Trophoblast cell (in vitro differentiated cells and primary cell): ENCODE measurements around the gene KCTD14.

Experiments used
- DNase-seq, 2 donors: peaks; one replicate each; pipeline ENCODE4 v3.0.0-alpha.2; 2016
- H2AFZ ChIP-seq: 2 replicates; pipeline ENCODE4 v1.6.1; 2013; ENCODE audit warnings: low read length, moderate library complexity, mild to moderate bottlenecking; ENCODE audit not compliant: insufficient read depth, poor library complexity
- H2AK5ac ChIP-seq: 2 replicates; pipeline ENCODE4 v1.6.1; 2013; ENCODE audit warnings: mild to moderate bottlenecking, low read length
- H2BK120ac ChIP-seq: 2 replicates; pipeline ENCODE4 v1.6.1; 2013; ENCODE audit warnings: low read length, mild to moderate bottlenecking, moderate library complexity; ENCODE audit not compliant: insufficient read depth, poor library complexity
- H2BK12ac ChIP-seq: 2 replicates; pipeline ENCODE4 v1.6.1; 2013; ENCODE audit warnings: mild to moderate bottlenecking, low read length, moderate library complexity
- H2BK5ac ChIP-seq: 2 replicates; pipeline ENCODE4 v1.6.1; 2013; ENCODE audit warnings: low read length, low read depth, moderate library complexity, mild to moderate bottlenecking; ENCODE audit not compliant: poor library complexity
- H3K14ac ChIP-seq: 2 replicates; pipeline ENCODE4 v1.6.1; 2013; ENCODE audit warnings: mild to moderate bottlenecking, low read length
- H3K18ac ChIP-seq: 2 replicates; pipeline ENCODE4 v1.6.1; 2013; ENCODE audit warnings: mild to moderate bottlenecking, low read length
- H3K23ac ChIP-seq: 2 replicates; pipeline ENCODE4 v1.6.1; 2013; ENCODE audit warnings: low read length
- H3K27ac ChIP-seq: 2 replicates; pipeline ENCODE4 v1.5.1; 2013; ENCODE audit warnings: low read depth, mild to moderate bottlenecking, inconsistent platforms, low read length, moderate library complexity
- H3K27me3 ChIP-seq: 2 replicates; pipeline ENCODE4 v1.6.1; 2013; ENCODE audit warnings: inconsistent platforms, mild to moderate bottlenecking, low read length, moderate library complexity; ENCODE audit not compliant: insufficient read depth
- H3K36me3 ChIP-seq, 2 experiments: 1 replicate in 1 of 2; 2 replicates in 1 of 2; pipeline ENCODE4 v1.6.1; 2013; ENCODE audit warnings: low read length in 2 of 2, mild to moderate bottlenecking in 2 of 2, moderate library complexity in 1 of 2; ENCODE audit not compliant: insufficient read depth in 2 of 2, control insufficient read depth in 1 of 2
- H3K4ac ChIP-seq: 2 replicates; pipeline ENCODE4 v1.6.1; 2013; ENCODE audit warnings: low read depth, mild to moderate bottlenecking, low read length, moderate library complexity
- H3K4me1 ChIP-seq, 2 experiments: 1 replicate in 1 of 2; 2 replicates in 1 of 2; pipeline ENCODE4 v1.6.1; 2013; ENCODE audit warnings: low read length in 2 of 2, mild to moderate bottlenecking in 2 of 2, moderate library complexity in 1 of 2; ENCODE audit not compliant: insufficient read depth in 2 of 2, control insufficient read depth in 1 of 2
- H3K4me2 ChIP-seq: 2 replicates; pipeline ENCODE4 v1.6.1; 2013; ENCODE audit warnings: inconsistent platforms, mild to moderate bottlenecking, low read length, moderate library complexity
- H3K4me3 ChIP-seq: 2 replicates; pipeline ENCODE4 v1.5.1; 2013; ENCODE audit warnings: mild to moderate bottlenecking, low read depth, low read length, inconsistent platforms
- H3K79me1 ChIP-seq: one replicate; pipeline ENCODE4 v1.6.1; 2013; ENCODE audit warnings: low read length
- H3K79me2 ChIP-seq: 2 replicates; pipeline ENCODE4 v1.6.1; 2013; ENCODE audit warnings: low read length, mild to moderate bottlenecking; ENCODE audit not compliant: control insufficient read depth, insufficient read depth, poor library complexity
- H3K9ac ChIP-seq: 2 replicates; pipeline ENCODE4 v1.6.1; 2013; ENCODE audit warnings: mild to moderate bottlenecking, low read length
- H3K9me3 ChIP-seq: 2 replicates; pipeline ENCODE4 v1.6.1; 2013; ENCODE audit warnings: low read depth, mild to moderate bottlenecking, control low read depth, inconsistent platforms, low read length; ENCODE audit not compliant: insufficient read depth
- H4K12ac ChIP-seq: 2 replicates; pipeline ENCODE4 v1.6.1; 2013; ENCODE audit warnings: low read depth, mild to moderate bottlenecking, low read length, moderate library complexity
- H4K8ac ChIP-seq: 2 replicates; pipeline ENCODE4 v1.6.1; 2013; ENCODE audit warnings: low read depth, mild to moderate bottlenecking, low read length, moderate library complexity
- H4K91ac ChIP-seq: one replicate; pipeline ENCODE4 v1.6.1; 2013; ENCODE audit warnings: low read depth, mild to moderate bottlenecking, low read length, moderate library complexity
- WGBS: extraction: QIAGEN DNeasy Blood & Tissue Kit; methylation state at CpG from one replicate; pipeline ENCODE4 v1.1.7; 2013; ENCODE audit warnings: missing lambda C conversion rate; ENCODE audit not compliant: insufficient read length, insufficient coverage; ENCODE audit errors: extremely low coverage; 5-methylcytosine and 5-hydroxymethylcytosine counted together

The KCTD14 gene

DNA sequence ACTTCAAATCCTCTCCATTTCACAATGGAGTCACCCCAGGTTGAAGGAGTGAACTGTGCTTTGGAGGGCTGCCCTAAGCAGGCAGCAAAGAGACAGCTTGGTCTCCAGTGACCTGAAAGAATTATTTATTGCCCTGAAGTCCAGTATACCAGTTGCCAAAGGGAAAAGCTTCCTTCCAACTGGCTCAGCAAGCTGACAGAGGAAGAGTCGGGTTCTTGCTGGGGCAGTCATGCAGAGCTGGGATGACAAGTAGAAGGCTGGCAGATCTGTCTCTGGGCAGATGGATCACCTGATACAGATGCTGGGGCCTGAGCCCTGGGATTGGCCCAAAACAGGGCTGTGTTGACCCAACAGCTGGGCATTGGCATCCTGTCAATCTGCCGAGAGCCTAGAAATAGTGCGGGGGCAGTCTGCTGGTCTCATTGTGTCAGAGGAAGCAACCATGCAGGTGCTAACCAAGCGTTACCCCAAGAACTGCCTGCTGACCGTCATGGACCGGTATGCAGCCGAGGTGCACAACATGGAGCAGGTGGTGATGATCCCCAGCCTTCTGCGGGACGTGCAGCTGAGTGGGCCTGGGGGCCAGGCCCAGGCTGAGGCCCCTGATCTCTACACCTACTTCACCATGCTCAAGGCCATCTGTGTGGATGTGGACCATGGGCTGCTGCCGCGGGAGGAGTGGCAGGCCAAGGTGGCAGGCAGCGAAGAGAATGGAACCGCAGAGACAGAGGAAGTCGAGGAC is 40.5 kb upstream of the KCTD14 start, which contains the start of gene THRSP:
Gene THRSP, plus strand, starts transcription at position 422 of the 742 bp plus-strand sequence. Its CDS starts 21 bp downstream, at position 443.
- Histone ChIP-seq H2BK12ac (no peak within 1 kb of the TSS), H3K4me2 (no peak within 1 kb of the TSS), H3K79me1 (no peaks in the 10 kb centered on the region), H4K12ac (no peak within 1 kb of the TSS), H3K9ac (no peak within 1 kb of the TSS), H3K4ac (no peak within 1 kb of the TSS), H2BK5ac (no peak within 1 kb of the TSS), H3K9me3 (no peaks in the 10 kb centered on the region), H2BK120ac (no peak within 1 kb of the TSS), H3K18ac (no peak within 1 kb of the TSS), H3K27me3 (no peaks in the 10 kb centered on the region), H3K4me3 (no peak within 1 kb of the TSS), H3K4me1 (peaks cover 2 to 3% of the 10 kb centered on the region in 2 experiments), H2AK5ac (no peak within 1 kb of the TSS), H3K79me2 (no peaks in the 10 kb centered on the region), H3K14ac (no peak within 1 kb of the TSS), H4K91ac (no peak within 1 kb of the TSS), H3K27ac (no peak within 1 kb of the TSS), H3K23ac (no peak within 1 kb of the TSS), H2AFZ (no peak within 1 kb of the TSS), H3K36me3 (peaks cover 0 to 2% of the 10 kb centered on the region in 2 experiments), H4K8ac (no peak within 1 kb of the TSS)
- WGBS: no CpG with 5 or more reads among the region's 14 CpGs
- no peak for DNase-seq

DNA sequence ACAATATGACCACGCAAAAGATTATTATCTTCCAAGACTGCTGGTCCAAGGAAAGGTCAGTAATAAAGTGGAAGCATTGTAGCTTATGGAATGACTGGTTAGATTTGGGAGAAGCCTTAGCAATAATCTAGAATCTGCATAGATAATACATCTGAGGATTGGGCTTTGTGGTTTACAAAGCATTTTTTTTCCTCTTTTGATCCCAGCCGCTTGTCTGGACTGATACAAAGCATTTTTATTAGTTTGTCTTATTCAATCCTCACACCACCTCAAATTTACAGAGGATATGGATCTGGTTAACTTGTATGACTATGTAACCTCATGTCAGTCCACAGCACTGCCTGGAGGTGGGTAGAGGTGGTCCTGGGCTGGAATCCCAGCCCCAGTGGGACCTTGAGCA is 39.6 kb upstream of the KCTD14 start:
- Histone ChIP-seq H3K36me3 (peaks cover 0 to 2% of the 10 kb centered on the region in 2 experiments), H3K4ac (no peak overlapping the region), H3K18ac (no peak overlapping the region), H3K9ac (no peak overlapping the region), H3K14ac (no peak overlapping the region), H3K79me2 (no peaks in the 10 kb centered on the region), H2BK120ac (no peak overlapping the region), H4K8ac (no peak overlapping the region), H3K4me1 (peaks cover 2 to 3% of the 10 kb centered on the region in 2 experiments), H3K23ac (no peak overlapping the region), H3K27ac (no peak overlapping the region), H3K9me3 (no peaks in the 10 kb centered on the region), H2BK12ac (no peak overlapping the region), H4K91ac (no peak overlapping the region), H4K12ac (no peak overlapping the region), H2AK5ac (no peak overlapping the region), H2AFZ (no peak overlapping the region), H3K4me2 (no peak overlapping the region), H2BK5ac (no peak overlapping the region), H3K79me1 (peaks cover under 1% of the 10 kb centered on the region), H3K4me3 (no peak overlapping the region), H3K27me3 (no peaks in the 10 kb centered on the region)
- DNase-seq: no peak
- no CpG with 5 or more reads among the region's 2 CpGs for WGBS

DNA sequence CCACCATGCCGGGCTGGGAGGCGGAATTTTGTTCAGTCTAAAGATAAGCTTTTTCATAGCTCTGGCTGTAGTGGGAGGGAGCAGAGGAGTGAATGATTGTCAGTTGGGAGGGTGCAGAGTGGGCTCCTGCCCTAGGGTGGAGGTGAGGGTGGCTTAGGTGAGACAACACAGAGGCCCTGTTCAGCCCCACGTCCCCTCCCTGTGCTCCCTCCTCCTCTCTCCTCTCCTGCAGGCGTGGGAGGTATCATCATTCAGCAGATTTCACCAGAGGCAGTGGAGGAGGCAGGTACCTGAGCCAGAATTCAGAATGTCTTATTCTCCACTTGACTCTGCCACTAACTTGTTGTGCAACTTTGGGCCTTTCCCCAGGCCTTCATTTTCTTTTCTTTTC is 38.8 kb upstream of the KCTD14 start:
- WGBS: no CpG with 5 or more reads among the region's 4 CpGs
- Histone ChIP-seq H3K4ac (no peak overlapping the region), H4K91ac (no peak overlapping the region), H2AK5ac (no peak overlapping the region), H3K9ac (no peak overlapping the region), H3K9me3 (no peaks in the 10 kb centered on the region), H3K79me1 (peaks cover 2% of the 10 kb centered on the region), H2AFZ (peak overlapping the region; percentile 30), H3K4me3 (no peak overlapping the region), H3K23ac (no peak overlapping the region), H3K4me2 (no peak overlapping the region), H3K36me3 (no peaks in the 10 kb centered on the region), H2BK5ac (no peak overlapping the region), H2BK12ac (peak overlapping the region; percentile 26), H3K27me3 (no peaks in the 10 kb centered on the region), H3K79me2 (no peaks in the 10 kb centered on the region), H4K8ac (peak overlapping the region; percentile 35), H2BK120ac (no peak overlapping the region), H3K18ac (no peak overlapping the region), H3K27ac (no peak overlapping the region), H3K14ac (no peak overlapping the region), H3K4me1 (peaks cover 2 to 3% of the 10 kb centered on the region in 2 experiments), H4K12ac (no peak overlapping the region)
- DNase-seq: no peak

DNA sequence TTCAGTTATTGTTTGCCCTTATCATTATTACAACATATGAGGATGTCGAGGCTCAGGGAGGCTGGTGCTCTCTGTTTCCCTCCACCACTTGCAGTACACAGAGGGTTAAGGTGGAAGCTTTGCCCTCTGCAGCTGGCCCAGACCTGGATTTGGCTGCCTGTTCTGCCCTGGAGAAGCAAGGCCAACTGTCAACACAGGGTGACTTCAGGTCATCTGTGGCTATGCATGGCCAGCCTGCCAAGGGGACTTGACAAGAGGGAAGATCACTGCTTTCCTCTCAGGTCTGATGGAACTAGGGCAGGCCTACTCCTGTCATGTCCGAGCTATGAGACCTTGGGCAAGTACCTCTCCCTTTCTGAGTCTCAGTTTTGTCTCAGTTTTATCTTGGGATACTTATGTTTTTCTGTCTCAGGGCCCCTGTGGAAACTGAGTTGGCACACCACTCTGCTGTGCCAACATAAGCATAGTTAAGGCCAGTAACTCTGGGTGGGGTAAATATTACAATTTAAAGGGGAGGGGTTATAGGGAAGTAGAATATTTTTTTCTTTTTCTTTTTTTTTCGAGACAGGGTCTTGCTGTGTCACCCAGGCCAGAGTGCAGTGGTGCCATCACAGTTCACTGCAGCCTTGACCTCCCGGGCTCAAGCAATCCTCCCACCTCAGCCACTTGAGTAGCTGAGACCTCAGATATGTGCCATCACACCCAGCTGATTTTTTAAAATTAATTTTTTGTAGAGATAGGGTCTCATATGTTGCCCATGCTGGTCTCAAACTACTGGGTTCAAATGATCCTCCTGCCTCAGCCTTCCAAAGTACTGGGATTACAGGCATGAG is 38.2 kb upstream of the KCTD14 start:
- no peak overlapping the region for H4K12ac ChIP-seq

More for the DNA sequence above, 38.2 kb upstream of the KCTD14 start:
- Histone ChIP-seq H2BK12ac (no peak overlapping the region), H3K4me1 (peaks cover 2 to 3% of the 10 kb centered on the region in 2 experiments), H3K23ac (no peak overlapping the region), H3K4me2 (no peak overlapping the region), H3K9me3 (no peaks in the 10 kb centered on the region), H2AFZ (no peak overlapping the region), H2BK120ac (no peak overlapping the region), H3K79me2 (no peaks in the 10 kb centered on the region), H3K9ac (no peak overlapping the region), H3K14ac (no peak overlapping the region), H4K91ac (no peak overlapping the region), H3K27ac (no peak overlapping the region), H3K18ac (no peak overlapping the region), H3K4ac (no peak overlapping the region), H3K79me1 (peaks cover 2% of the 10 kb centered on the region), H2BK5ac (no peak overlapping the region), H3K4me3 (no peak overlapping the region), H2AK5ac (no peak overlapping the region), H3K36me3 (no peaks in the 10 kb centered on the region), H3K27me3 (no peaks in the 10 kb centered on the region), H4K8ac (no peak overlapping the region)
- no CpG with 5 or more reads among the region's 4 CpGs for WGBS
- no peak for DNase-seq
